Tongue (tissue), 2 donors: ENCODE data around the gene NETO1. TPM values are rescaled to one million over a fixed set of nuclear protein-coding genes. Genes with fewer than 3 reads are reported as not detected.

Experiments used
- DNase-seq: peaks from one replicate; pipeline ENCODE4 v3.0.0-alpha.2; 2015
- total RNA-seq: library from RNA; depleted of rRNA; stranded (reverse); fragments of >200 nt; gene quantifications from one replicate; pipeline ENCODE4 v1.2.3, GENCODE V29; 2014

NETO1 gene
- total RNA-seq, 1 donor from 2014 or later = not detected

DNA sequence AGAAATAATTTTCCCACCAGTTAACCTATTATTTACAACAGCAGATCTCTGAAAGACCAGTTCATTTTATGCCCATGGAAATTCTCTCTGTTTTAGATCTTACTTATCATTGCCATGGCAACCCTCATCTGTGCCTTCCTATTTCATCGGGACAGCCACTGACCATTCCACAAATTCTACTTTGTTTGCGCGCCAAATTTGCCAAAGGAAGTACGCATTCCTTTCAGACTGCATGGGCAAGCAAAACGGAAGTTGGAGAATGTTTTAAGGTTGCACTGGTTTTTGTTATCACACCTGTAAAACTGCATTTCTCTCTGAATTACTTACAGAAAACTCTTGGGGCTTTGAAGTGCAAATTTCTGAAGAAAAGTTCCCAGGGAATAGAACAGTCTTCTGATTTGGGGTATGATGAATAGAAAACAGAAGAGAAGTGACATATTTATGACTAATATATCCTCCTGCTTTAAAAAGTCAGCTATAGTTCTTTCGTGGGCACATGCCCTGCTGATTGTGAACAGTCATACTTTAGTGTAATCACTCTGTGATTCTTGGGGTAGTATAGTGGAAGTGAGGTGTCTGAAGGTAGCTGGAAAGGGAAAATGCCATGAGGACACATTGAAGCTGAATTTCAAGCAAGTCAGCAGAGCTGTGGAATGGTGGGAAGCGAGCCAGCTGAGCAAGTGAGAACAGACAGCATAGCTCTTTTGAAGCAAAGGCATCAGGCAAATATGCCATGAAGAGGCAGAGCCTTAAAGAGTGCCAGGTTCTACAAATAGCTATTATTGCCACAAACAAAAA, 20.9 kb downstream of the NETO1 start:
- DNase-seq = no peak

DNA sequence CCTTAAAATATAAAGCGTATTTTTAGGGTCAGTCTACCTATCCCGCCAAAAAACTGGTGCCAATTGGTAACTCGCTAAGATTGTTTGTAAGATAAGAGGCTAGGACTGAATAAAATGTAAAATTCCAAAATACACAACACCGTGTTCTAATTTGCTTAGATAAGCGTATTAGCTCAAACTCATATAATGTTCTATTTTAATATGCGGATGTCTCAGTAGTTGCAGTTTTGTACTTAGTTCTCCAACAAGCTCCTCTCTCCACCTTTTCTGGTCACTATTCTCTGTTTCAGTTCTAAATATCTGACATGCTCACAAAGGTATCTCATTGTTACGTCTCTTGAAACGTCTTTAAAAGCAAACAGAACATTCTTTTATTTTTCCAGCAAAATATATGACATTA, 24.0 kb downstream of the NETO1 start:
- no peak for DNase-seq

DNA sequence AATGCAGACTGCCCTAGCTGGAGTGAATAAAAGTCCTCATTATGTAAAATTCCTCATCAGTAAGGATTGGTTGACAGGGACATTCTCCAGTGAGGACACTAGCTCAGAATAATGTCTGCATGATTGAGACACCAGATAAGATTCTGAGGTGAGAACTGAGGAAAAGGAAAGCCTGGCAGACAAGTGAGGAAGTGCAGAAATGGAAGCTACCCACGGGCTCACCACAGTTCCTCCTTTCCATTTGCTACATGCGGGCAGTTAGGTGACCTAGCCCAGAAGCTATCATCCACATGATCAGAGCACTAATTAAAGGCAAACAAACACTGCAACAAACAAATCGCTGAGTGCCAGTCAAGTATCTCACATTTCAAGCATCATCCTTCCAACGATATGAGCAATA, 27.7 kb downstream of the NETO1 start:
- DNase-seq = no peak

GRCh38 chr18:72834731-72835130, 33.1 kb downstream of the NETO1 start:
- DNase-seq = no peak

DNA sequence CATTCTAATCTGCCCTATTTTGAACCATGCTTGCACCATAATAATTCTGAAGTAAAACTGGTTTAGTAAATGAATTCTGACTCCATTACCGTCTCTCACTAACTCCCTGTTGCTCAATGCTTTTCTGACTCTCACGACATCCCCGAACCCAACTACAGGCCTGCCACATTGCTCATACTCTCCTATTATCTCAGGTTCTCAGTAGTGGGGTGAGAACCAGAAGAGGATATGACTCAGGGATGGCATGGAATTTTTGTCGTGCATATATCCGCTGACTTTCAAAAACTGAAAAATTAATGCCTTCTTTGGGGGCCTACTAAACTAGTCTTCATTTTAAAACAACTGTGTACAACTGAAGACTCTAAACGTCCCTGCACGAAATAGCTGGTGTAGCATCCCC, 34.3 kb downstream of the NETO1 start:
- DNase-seq = no peak

- DNase-seq = peak; percentile 61
These were observed 37.7 kb downstream of the NETO1 start for GRCh38 chr18:72830109-72830508.

DNA sequence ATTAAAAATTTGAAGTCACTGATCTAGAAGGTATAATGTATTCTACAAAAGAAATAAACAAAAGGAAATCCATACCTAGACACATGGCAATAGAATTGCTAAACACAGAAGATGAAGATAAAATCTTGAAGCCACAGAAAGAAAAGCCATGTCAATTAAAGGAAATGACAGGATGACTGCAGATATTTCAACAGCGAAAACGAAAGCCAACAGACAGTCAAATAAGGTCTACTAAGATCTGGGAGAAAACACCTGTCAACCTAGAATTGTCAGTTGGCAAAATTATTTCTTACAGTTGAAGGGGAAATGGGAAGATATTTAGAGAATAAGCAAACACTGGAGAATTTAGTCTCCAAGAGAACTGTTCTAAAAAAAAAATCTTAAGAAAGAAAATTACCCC, 39.2 kb downstream of the NETO1 start:
- no peak for DNase-seq

- DNase-seq = no peak
These were observed 41.1 kb downstream of the NETO1 start for GRCh38 chr18:72826736-72827135.

- DNase-seq = no peak
These were observed 44.4 kb downstream of the NETO1 start for GRCh38 chr18:72823345-72823744.

GRCh38 chr18:72822202-72822601, 45.6 kb downstream of the NETO1 start:
- no peak for DNase-seq

DNA sequence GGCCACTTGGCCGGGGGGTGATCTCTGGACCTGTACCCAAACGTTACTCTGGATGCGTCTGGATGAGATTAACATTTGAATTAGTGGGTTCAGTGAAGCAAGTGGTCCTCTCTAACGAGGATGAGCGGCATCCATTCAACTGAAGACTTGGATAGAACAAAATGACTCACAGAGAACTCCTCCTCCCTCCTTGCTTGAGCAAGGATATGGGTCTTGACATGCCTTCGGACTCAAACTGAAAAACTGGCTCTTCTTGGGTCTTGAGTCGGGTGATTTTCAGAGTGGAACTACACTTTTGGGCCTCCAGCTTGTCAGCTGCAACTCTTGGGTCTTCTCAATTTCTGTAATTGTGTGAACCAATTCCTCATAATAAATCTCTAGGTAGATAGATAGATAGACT, 47.2 kb downstream of the NETO1 start:
- DNase-seq = no peak

DNA sequence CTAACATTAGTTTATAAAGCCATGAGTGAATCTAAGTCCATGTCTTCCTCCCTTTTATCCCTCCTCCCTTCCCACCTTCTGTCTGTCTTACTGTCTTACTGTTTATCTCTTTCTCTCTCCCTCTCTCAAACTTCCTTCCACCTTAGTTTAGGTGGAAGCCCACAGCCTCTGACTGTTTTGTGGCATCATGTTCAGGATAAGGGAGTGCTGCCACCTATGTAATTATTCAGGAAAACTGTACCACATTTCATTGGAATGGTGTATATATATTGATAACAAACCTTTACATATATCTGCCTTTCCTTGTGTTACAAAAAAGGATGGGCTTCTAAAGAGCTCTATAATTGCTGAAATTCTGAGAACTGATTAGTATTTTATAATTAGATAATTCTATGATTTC, 48.7 kb downstream of the NETO1 start:
- DNase-seq = no peak

- DNase-seq = no peak
These were observed 56.7 kb downstream of the NETO1 start for GRCh38 chr18:72811047-72811446.

DNA sequence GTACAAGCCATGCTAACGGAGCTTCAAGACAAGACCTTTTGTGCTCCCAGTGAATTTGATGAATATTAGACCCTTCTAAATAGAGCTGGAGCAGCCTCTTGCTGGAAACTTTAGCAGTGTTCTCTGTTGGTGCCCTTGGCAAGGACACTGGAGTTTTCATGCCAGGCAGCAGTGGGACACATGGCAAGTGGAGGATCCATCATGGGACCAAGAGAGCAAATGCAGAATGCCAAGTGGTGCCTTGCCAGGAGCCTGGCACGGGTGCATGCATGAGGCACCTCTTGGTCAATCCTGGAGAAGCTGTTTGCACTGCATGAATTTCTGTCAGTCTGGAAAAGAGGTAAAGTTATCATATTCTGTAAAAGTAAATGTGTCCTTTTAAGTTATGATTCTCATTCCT, 59.1 kb downstream of the NETO1 start:
- no peak for DNase-seq

DNA sequence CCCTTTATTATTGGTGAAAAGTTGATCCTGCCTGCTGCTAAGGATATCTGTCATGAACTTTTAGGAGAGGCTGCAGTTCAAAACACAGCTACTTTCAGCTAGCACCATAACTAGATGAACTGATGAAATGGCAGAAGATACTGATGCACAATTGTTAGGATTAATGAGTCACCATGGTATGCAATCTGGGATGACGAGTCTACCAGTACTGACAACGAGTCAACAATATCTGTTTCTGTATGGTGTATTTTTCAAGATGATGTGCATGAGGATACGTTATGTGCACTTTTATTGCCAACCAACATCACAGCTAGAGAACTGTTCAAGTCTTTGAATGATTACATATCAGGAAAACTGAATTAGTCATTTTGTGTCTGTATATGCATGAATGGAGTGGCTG, 68.7 kb downstream of the NETO1 start:
- DNase-seq = no peak

DNA sequence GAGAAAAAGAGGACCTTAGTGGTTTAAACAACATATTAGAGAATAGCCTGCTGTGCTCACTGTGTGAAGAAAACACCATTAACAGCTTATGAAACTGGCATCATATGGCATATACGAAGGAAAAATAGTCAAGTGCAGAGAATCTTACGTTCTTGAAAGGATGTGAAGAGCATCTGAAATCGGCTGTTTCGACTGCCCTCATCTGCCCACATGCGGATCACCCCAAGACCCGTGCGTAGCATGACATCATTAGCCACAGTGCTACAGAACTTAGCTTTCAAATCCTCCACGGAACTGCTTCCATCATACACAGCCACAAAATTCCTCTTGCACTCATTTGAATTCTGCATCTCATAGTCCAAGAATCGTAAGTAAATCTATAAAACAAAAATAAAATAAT, 84.3 kb downstream of the NETO1 start:
- no peak for DNase-seq

GRCh38 chr18:72774914-72775313, 92.9 kb downstream of the NETO1 start:
- DNase-seq = no peak

GRCh38 chr18:72772916-72773315, 94.9 kb downstream of the NETO1 start:
- no peak for DNase-seq

DNA sequence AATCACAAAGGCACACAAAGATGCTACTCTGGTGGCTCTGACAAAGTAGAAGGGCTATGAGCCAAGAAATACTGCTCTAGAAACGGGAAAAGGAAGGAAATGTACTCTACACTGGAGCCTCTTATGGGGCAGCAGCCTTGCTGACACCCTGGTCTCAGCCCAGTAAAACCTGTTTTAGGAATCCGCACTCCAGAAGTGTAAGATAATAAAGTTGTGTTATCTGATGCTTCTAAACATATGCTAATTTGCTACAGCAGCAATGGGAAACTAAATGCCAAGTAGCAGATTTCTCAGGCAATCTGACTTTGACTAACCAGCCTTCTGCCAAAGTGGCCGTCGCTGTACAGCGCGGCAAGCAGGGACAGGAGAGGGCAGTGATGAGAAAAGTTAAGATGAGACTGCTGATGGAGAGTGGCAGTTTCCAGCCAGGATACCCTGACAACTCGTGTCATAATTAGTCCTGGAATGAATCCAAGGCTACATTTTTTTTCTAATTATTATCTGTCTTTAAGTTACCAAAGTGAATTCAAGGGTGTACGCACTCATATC, 99.0 kb downstream of the NETO1 start:
- DNase-seq = no peak

DNA sequence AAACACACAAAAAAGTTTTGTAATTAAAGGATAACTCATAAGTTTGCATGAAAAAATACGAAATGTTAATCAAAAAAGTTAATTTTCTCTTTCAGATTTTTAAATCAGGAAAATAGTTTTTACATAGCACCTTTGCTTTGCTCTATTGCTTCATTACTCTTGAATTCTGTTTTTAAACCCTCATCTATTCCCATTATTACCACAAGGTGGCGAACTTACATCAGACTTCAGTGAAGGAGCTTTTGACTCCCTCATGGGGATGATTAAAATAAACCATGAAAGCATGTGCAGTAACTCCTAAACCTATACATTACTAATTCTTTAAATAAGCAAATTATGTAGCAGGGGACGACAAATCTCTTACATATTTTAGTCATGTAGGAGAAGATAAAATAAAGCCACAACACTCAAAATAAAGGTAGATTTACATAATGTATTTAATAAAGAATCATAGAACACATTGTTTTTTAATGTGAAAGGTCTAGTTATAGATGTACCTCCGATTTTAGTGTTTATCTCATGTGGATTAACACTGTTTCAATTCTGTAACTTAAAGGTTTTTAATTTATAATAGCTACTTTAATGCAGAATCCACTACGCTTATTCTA, 105.2 kb downstream of the NETO1 start:
- DNase-seq = peak; percentile 84

DNA sequence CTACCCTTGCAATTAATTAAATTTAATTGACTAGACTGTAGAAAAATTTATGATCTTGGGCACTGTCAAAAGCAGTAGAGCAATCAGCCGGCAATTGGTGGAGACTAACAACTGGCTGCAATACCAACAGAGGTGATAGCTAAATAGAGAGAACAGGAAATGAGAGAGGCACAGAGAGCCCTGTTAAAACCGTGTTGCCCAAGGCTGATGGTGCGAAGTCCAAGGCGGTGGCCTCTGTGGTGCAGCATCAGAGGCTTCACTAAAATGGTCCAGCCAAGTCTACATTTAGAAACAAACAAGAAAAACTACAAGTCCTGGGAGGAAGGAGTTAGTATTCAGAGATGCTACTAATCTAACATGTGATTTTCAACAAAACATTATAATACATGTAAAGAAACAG, 115.6 kb downstream of the NETO1 start:
- no peak for DNase-seq

DNA sequence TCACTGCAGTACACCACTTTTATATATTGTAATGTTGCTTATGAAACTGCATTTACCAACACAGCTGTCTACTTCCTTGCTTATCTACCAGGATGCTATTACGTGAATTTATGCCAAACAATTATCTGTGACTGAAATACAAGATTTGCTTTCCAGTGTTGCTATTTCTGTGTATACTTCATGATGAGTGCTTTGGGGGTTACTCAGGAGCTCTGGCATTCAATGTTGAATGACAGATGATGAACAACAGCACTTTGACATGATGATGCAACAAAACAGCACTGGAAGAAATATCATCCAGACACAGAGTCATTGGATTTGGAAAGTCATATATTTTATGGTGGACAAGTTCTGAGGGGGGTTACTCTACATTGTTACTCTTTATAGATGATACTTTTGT, 125.8 kb downstream of the NETO1 start:
- DNase-seq = peak; percentile 6

- no peak for DNase-seq
These were observed 129.7 kb downstream of the NETO1 start for GRCh38 chr18:72738136-72738535.

DNA sequence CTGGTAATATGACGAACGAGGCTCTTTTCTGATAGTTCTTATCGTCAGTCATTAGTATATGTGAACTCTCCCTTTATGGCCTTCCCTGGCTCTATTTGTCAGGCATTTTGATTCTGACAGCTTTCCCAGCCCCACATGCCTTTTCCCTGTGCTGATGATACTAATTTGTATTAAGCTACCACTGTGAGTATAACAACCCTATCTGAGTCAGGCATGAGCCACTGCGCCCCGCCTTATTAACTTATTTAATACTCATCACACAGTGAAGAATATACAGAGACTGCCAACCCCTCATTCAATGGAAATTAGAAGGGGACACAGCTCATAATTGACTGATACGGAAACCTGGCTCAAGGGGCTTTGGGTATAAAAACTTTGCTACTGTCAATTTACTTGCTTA, 140.0 kb downstream of the NETO1 start:
- DNase-seq = no peak
